ENCODE data around the gene MTA3. TPM values are rescaled to one million over a fixed set of nuclear protein-coding genes. Genes with fewer than 3 reads are reported as not detected.

Gene MTA3
- polyA plus RNA-seq, 1 donor from 2014 or later = 11.2 TPM

DNA sequence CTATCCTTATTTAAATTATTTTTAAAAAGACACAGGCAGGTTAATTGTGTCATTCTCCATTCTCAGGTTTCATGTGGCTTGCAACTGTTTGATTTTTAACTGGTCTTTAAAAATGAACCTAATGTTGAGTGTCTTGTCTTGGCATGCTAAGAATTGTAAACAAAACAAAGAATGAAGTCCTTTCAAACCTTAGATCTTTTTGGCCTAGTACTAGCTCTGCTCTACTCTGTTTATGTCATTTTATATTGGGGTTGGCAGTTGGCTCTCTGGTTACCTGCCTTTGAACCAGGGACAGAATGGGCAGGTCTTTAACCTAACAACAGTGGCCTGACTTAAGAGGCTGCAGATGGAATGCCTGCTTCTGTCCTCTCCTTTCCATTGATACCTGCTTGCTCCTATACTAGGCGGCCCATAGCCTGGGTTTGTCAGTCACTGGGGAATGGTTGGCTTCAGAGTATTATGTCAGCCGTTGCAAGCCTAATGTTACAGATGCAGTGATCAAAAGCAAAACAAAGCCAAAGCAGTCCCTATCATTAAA lies 85.5 kb downstream of the MTA3 start:
- Histone ChIP-seq H3K27me3 (ENCODE audit: insufficient read depth, low read depth, low read length) (no peaks in the 10 kb centered on the region), H3K4me3 (ENCODE audit: low read length) (no peak overlapping the region), H3K9me2 (ENCODE audit: insufficient read depth, low read length) (no peaks in the 10 kb centered on the region), H3K9me3 (ENCODE audit: low read length) (no peaks in the 10 kb centered on the region), H2AFZ (ENCODE audit: low read depth, low read length) (no peak overlapping the region), H4K20me1 (ENCODE audit: insufficient read depth) (no peaks in the 10 kb centered on the region), H3F3A (ENCODE audit: insufficient read depth, low read length, poor library complexity, severe bottlenecking) (no peaks in the 10 kb centered on the region), H3K36me3 (ENCODE audit: insufficient read depth, low read length) (no peaks in the 10 kb centered on the region), H3K4me2 (ENCODE audit: low read length) (no peak overlapping the region), H3K9ac (ENCODE audit: low read length) (no peak overlapping the region), H3K27ac (ENCODE audit: low read length) (no peak overlapping the region), H3K79me2 (replicated peaks; ENCODE audit: insufficient read depth, low read length) (no peaks in the 10 kb centered on the region)
- TF ChIP-seq EP300 (conservative IDR thresholded peaks at IDR 0.05; ENCODE audit: poor library complexity, severe bottlenecking) (no peak), POLR2AphosphoS5 (IDR thresholded peaks at IDR 0.05) (no peak), RAD21 (conservative IDR thresholded peaks at IDR 0.05) (no peak), TAF1 (IDR thresholded peaks at IDR 0.05; ENCODE audit: low read depth) (no peak), CTCF (IDR thresholded peaks at IDR 0.05; ENCODE audit: poor library complexity, severe bottlenecking) (no peak), MXI1 (conservative IDR thresholded peaks at IDR 0.05; ENCODE audit: poor library complexity, severe bottlenecking) (no peak), EZH2 (IDR thresholded peaks at IDR 0.05; ENCODE audit: borderline replicate concordance, insufficient read depth, low read length, poor library complexity, severe bottlenecking) (no peak), SMC3 (conservative IDR thresholded peaks at IDR 0.05; ENCODE audit: poor library complexity) (no peak)
- TF ChIP-seq, protein P1, sequence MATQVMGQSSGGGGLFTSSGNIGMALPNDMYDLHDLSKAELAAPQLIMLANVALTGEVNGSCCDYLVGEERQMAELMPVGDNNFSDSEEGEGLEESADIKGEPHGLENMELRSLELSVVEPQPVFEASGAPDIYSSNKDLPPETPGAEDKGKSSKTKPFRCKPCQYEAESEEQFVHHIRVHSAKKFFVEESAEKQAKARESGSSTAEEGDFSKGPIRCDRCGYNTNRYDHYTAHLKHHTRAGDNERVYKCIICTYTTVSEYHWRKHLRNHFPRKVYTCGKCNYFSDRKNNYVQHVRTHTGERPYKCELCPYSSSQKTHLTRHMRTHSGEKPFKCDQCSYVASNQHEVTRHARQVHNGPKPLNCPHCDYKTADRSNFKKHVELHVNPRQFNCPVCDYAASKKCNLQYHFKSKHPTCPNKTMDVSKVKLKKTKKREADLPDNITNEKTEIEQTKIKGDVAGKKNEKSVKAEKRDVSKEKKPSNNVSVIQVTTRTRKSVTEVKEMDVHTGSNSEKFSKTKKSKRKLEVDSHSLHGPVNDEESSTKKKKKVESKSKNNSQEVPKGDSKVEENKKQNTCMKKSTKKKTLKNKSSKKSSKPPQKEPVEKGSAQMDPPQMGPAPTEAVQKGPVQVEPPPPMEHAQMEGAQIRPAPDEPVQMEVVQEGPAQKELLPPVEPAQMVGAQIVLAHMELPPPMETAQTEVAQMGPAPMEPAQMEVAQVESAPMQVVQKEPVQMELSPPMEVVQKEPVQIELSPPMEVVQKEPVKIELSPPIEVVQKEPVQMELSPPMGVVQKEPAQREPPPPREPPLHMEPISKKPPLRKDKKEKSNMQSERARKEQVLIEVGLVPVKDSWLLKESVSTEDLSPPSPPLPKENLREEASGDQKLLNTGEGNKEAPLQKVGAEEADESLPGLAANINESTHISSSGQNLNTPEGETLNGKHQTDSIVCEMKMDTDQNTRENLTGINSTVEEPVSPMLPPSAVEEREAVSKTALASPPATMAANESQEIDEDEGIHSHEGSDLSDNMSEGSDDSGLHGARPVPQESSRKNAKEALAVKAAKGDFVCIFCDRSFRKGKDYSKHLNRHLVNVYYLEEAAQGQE (IDR thresholded peaks at IDR 0.05; ENCODE audit: borderline replicate concordance) = no peak

- H3K4me3 ChIP-seq (ENCODE audit: low read length) = no peak overlapping the region
- no peaks in the 10 kb centered on the region for H3K36me3 ChIP-seq (ENCODE audit: insufficient read depth, low read length)
- no peaks in the 10 kb centered on the region for H3K9me3 ChIP-seq (ENCODE audit: low read length)
- H3F3A ChIP-seq (ENCODE audit: insufficient read depth, low read length, poor library complexity, severe bottlenecking) = no peaks in the 10 kb centered on the region
- no peaks in the 10 kb centered on the region for H3K9me2 ChIP-seq (ENCODE audit: insufficient read depth, low read length)
- no peaks in the 10 kb centered on the region for H3K79me2 ChIP-seq (replicated peaks; ENCODE audit: insufficient read depth, low read length)
- no peak for TF ChIP-seq EZH2 (IDR thresholded peaks at IDR 0.05; ENCODE audit: borderline replicate concordance, insufficient read depth, low read length, poor library complexity, severe bottlenecking)
- TF ChIP-seq, protein P1 (IDR thresholded peaks at IDR 0.05; ENCODE audit: borderline replicate concordance) = no peak
- TF ChIP-seq POLR2AphosphoS5 (IDR thresholded peaks at IDR 0.05) = no peak
- no peak for TF ChIP-seq MXI1 (conservative IDR thresholded peaks at IDR 0.05; ENCODE audit: poor library complexity, severe bottlenecking)
- TF ChIP-seq EP300 (conservative IDR thresholded peaks at IDR 0.05; ENCODE audit: poor library complexity, severe bottlenecking) = no peak
- no peak for TF ChIP-seq CTCF (IDR thresholded peaks at IDR 0.05; ENCODE audit: poor library complexity, severe bottlenecking)
- TF ChIP-seq SMC3 (conservative IDR thresholded peaks at IDR 0.05; ENCODE audit: poor library complexity) = no peak
- TF ChIP-seq TAF1 (IDR thresholded peaks at IDR 0.05; ENCODE audit: low read depth) = no peak
- TF ChIP-seq RAD21 (conservative IDR thresholded peaks at IDR 0.05) = no peak
- H2AFZ ChIP-seq (ENCODE audit: low read depth, low read length) = no peak overlapping the region
- no peak overlapping the region for H3K27ac ChIP-seq (ENCODE audit: low read length)
- H3K9ac ChIP-seq (ENCODE audit: low read length) = no peak overlapping the region
- no peak overlapping the region for H3K4me2 ChIP-seq (ENCODE audit: low read length)
- H4K20me1 ChIP-seq (ENCODE audit: insufficient read depth) = no peaks in the 10 kb centered on the region
- H3K27me3 ChIP-seq (ENCODE audit: insufficient read depth, low read depth, low read length) = no peaks in the 10 kb centered on the region
Observed at GRCh38 chr2:42658306-42658705, 89.9 kb downstream of the MTA3 start.

All from neural cell (in vitro differentiated cells).